GM12874 (cell line): ENCODE measurements around the gene FAM168B.

ENCODE experiments used
- CTCF ChIP-seq: IDR thresholded peaks from 2 replicates; pipeline ENCODE4 v1.5.1; 2011; ENCODE audit warnings: low read depth, mild to moderate bottlenecking, control low read depth, low read length, moderate library complexity; ENCODE audit not compliant: insufficient read depth

FAM168B gene

GRCh38 chr2:131093696-131094462, 619 bp upstream of the FAM168B start:
- no peak for TF ChIP-seq CTCF

- TF ChIP-seq CTCF = no peak
Measured at GRCh38 chr2:131092458-131093005, 728 bp downstream of the FAM168B start.

- no peak for TF ChIP-seq CTCF
Measured at GRCh38 chr2:131085646-131086045, 7.6 kb downstream of the FAM168B start.

- no peak for TF ChIP-seq CTCF
Measured at GRCh38 chr2:131081190-131081589, 12.1 kb downstream of the FAM168B start.

GRCh38 chr2:131077966-131078365, 15.3 kb downstream of the FAM168B start:
- TF ChIP-seq CTCF = no peak

GRCh38 chr2:131077182-131077846, 15.9 kb downstream of the FAM168B start:
- no peak for TF ChIP-seq CTCF

- TF ChIP-seq CTCF = no peak
Measured at GRCh38 chr2:131076707-131077106, 16.6 kb downstream of the FAM168B start.
